WI38 (cell line): ENCODE results near the gene IL10.

ENCODE experiments used
- H3K4me3 ChIP-seq: 2 replicates; pipeline ENCODE4 v1.5.1; 2011; ENCODE audit warnings: low read depth, mild to moderate bottlenecking, control low read depth, low read length
- CTCF ChIP-seq: IDR thresholded peaks from 2 replicates; pipeline ENCODE4 v1.5.1; 2012; ENCODE audit warnings: low read depth, mild to moderate bottlenecking, control low read depth, low read length

The IL10 gene

GRCh38 chr1:206723462-206723804 lies 48.9 kb downstream of the IL10 start:
- TF ChIP-seq CTCF: no peak
- no peak overlapping the region; the same call in 1 of the 2 replicates for H3K4me3 ChIP-seq

- no peak for TF ChIP-seq CTCF
- H3K4me3 ChIP-seq: no peak overlapping the region
Measured at GRCh38 chr1:206722751-206723461, 49.4 kb downstream of the IL10 start.

- no peak overlapping the region for H3K4me3 ChIP-seq
- TF ChIP-seq CTCF: no peak
Measured at GRCh38 chr1:206721454-206721853, 50.8 kb downstream of the IL10 start.

GRCh38 chr1:206719169-206719839 lies 53.0 kb downstream of the IL10 start:
- TF ChIP-seq CTCF: no peak

GRCh38 chr1:206717674-206717989 lies 54.7 kb downstream of the IL10 start:
- no peak for TF ChIP-seq CTCF
- H3K4me3 ChIP-seq: no peak overlapping the region

More at GRCh38 chr1:206719169-206719839, 53.0 kb downstream of the IL10 start:
- H3K4me3 ChIP-seq: no peak overlapping the region
